ENCODE measurements around the gene YLPM1.

GRCh38 chr14:74763803-74764531 is 851 bp downstream of the YLPM1 start:
- TF ChIP-seq CTCF (IDR thresholded peaks at IDR 0.05) (no peak), POLR2A (IDR thresholded peaks at IDR 0.05) (no peak)
